ENCODE measurements around the gene SLC39A11. TPM values are rescaled to one million over a fixed set of nuclear protein-coding genes. Genes with fewer than 3 reads are reported as not detected.

The SLC39A11 gene
- polyA plus RNA-seq, 1 donor from 2014 or later, result 8.0 TPM

GRCh38 chr17:73067075-73067474 lies 25.4 kb downstream of the SLC39A11 start:
- H4K20me1 ChIP-seq (ENCODE audit: insufficient read depth), result no peaks in the 10 kb centered on the region
- H3F3A ChIP-seq (ENCODE audit: insufficient read depth, low read length, poor library complexity, severe bottlenecking), result no peaks in the 10 kb centered on the region
- no peaks in the 10 kb centered on the region for H3K27me3 ChIP-seq (ENCODE audit: insufficient read depth, low read depth, low read length)
- H3K4me3 ChIP-seq (ENCODE audit: low read length), result no peak overlapping the region
- no peaks in the 10 kb centered on the region for H3K79me2 ChIP-seq (replicated peaks; ENCODE audit: insufficient read depth, low read length)
- H3K9ac ChIP-seq (ENCODE audit: low read length), result no peak overlapping the region
- no peak overlapping the region for H2AFZ ChIP-seq (ENCODE audit: low read depth, low read length)
- no peaks in the 10 kb centered on the region for H3K36me3 ChIP-seq (ENCODE audit: insufficient read depth, low read length)
- no peak overlapping the region for H3K4me2 ChIP-seq (ENCODE audit: low read length)
- H3K27ac ChIP-seq (ENCODE audit: low read length), result no peak overlapping the region
- H3K9me3 ChIP-seq (ENCODE audit: low read length), result no peaks in the 10 kb centered on the region
- H3K9me2 ChIP-seq (ENCODE audit: insufficient read depth, low read length), result no peaks in the 10 kb centered on the region
- TF ChIP-seq EP300 (conservative IDR thresholded peaks at IDR 0.05; ENCODE audit: poor library complexity, severe bottlenecking), result no peak
- TF ChIP-seq, protein P1, sequence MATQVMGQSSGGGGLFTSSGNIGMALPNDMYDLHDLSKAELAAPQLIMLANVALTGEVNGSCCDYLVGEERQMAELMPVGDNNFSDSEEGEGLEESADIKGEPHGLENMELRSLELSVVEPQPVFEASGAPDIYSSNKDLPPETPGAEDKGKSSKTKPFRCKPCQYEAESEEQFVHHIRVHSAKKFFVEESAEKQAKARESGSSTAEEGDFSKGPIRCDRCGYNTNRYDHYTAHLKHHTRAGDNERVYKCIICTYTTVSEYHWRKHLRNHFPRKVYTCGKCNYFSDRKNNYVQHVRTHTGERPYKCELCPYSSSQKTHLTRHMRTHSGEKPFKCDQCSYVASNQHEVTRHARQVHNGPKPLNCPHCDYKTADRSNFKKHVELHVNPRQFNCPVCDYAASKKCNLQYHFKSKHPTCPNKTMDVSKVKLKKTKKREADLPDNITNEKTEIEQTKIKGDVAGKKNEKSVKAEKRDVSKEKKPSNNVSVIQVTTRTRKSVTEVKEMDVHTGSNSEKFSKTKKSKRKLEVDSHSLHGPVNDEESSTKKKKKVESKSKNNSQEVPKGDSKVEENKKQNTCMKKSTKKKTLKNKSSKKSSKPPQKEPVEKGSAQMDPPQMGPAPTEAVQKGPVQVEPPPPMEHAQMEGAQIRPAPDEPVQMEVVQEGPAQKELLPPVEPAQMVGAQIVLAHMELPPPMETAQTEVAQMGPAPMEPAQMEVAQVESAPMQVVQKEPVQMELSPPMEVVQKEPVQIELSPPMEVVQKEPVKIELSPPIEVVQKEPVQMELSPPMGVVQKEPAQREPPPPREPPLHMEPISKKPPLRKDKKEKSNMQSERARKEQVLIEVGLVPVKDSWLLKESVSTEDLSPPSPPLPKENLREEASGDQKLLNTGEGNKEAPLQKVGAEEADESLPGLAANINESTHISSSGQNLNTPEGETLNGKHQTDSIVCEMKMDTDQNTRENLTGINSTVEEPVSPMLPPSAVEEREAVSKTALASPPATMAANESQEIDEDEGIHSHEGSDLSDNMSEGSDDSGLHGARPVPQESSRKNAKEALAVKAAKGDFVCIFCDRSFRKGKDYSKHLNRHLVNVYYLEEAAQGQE (IDR thresholded peaks at IDR 0.05; ENCODE audit: borderline replicate concordance), result no peak
- no peak for TF ChIP-seq SMC3 (conservative IDR thresholded peaks at IDR 0.05; ENCODE audit: poor library complexity)
- no peak for TF ChIP-seq EZH2 (IDR thresholded peaks at IDR 0.05; ENCODE audit: borderline replicate concordance, insufficient read depth, low read length, poor library complexity, severe bottlenecking)
- TF ChIP-seq MXI1 (conservative IDR thresholded peaks at IDR 0.05; ENCODE audit: poor library complexity, severe bottlenecking), result no peak
- no peak for TF ChIP-seq POLR2AphosphoS5 (IDR thresholded peaks at IDR 0.05)
- TF ChIP-seq RAD21 (conservative IDR thresholded peaks at IDR 0.05), result no peak
- no peak for TF ChIP-seq CTCF (IDR thresholded peaks at IDR 0.05; ENCODE audit: poor library complexity, severe bottlenecking)
- TF ChIP-seq TAF1 (IDR thresholded peaks at IDR 0.05; ENCODE audit: low read depth), result no peak

GRCh38 chr17:73066148-73066884 lies 26.2 kb downstream of the SLC39A11 start:
- Histone ChIP-seq H3K9ac (ENCODE audit: low read length) (no peak overlapping the region), H3K4me2 (ENCODE audit: low read length) (no peak overlapping the region), H3K4me3 (ENCODE audit: low read length) (no peak overlapping the region), H4K20me1 (ENCODE audit: insufficient read depth) (no peaks in the 10 kb centered on the region), H3K9me3 (ENCODE audit: low read length) (no peaks in the 10 kb centered on the region), H2AFZ (ENCODE audit: low read depth, low read length) (no peak overlapping the region), H3K27ac (ENCODE audit: low read length) (no peak overlapping the region), H3K79me2 (replicated peaks; ENCODE audit: insufficient read depth, low read length) (no peaks in the 10 kb centered on the region), H3F3A (ENCODE audit: insufficient read depth, low read length, poor library complexity, severe bottlenecking) (no peaks in the 10 kb centered on the region), H3K36me3 (ENCODE audit: insufficient read depth, low read length) (no peaks in the 10 kb centered on the region), H3K27me3 (ENCODE audit: insufficient read depth, low read depth, low read length) (no peaks in the 10 kb centered on the region), H3K9me2 (ENCODE audit: insufficient read depth, low read length) (no peaks in the 10 kb centered on the region)
- TF ChIP-seq EP300 (conservative IDR thresholded peaks at IDR 0.05; ENCODE audit: poor library complexity, severe bottlenecking) (no peak), MXI1 (conservative IDR thresholded peaks at IDR 0.05; ENCODE audit: poor library complexity, severe bottlenecking) (no peak), CTCF (IDR thresholded peaks at IDR 0.05; ENCODE audit: poor library complexity, severe bottlenecking) (no peak), RAD21 (conservative IDR thresholded peaks at IDR 0.05) (no peak), POLR2AphosphoS5 (IDR thresholded peaks at IDR 0.05) (no peak), EZH2 (IDR thresholded peaks at IDR 0.05; ENCODE audit: borderline replicate concordance, insufficient read depth, low read length, poor library complexity, severe bottlenecking) (no peak), TAF1 (IDR thresholded peaks at IDR 0.05; ENCODE audit: low read depth) (no peak), SMC3 (conservative IDR thresholded peaks at IDR 0.05; ENCODE audit: poor library complexity) (no peak)
- TF ChIP-seq, protein P1 (IDR thresholded peaks at IDR 0.05; ENCODE audit: borderline replicate concordance), result no peak
